ENCODE data around the gene IQGAP2. TPM values are rescaled to one million over a fixed set of nuclear protein-coding genes. Genes with fewer than 3 reads are reported as not detected.

IQGAP2 gene
- total RNA-seq, 1 experiment from 2014 or later, result not detected

- Histone ChIP-seq H3K9ac (ENCODE audit: low read length) (no peak overlapping the region), H3K9me3 (ENCODE audit: low read length) (no peaks in the 10 kb centered on the region), H3K4me3 (ENCODE audit: low read length) (no peak overlapping the region), H3K27ac (ENCODE audit: low read length) (no peak overlapping the region), H3K9me2 (replicated peaks; ENCODE audit: low read length) (no peaks in the 10 kb centered on the region), H3K36me3 (ENCODE audit: low read depth, low read length) (no peaks in the 10 kb centered on the region), H3K79me2 (ENCODE audit: low read length) (no peaks in the 10 kb centered on the region), H3K4me1 (ENCODE audit: insufficient read depth, low read length) (no peaks in the 10 kb centered on the region), H3K27me3 (ENCODE audit: low read length) (peaks cover 18% of the 10 kb centered on the region; the same call in 1 of the 2 replicates), H3K4me2 (ENCODE audit: low read length) (no peak overlapping the region), H4K20me1 (ENCODE audit: low read length) (no peaks in the 10 kb centered on the region), H3F3A (ENCODE audit: low read length, unreplicated experiment) (no peaks in the 10 kb centered on the region), H2AFZ (ENCODE audit: low read length) (no peak overlapping the region)
- DNase-seq (no peak), ATAC-seq (no peak)
- ChIA-PET POLR2A (ENCODE audit: unreplicated experiment) (interaction anchor here (0.6 kb wide), 1 partner anchor 37 kb away, joined by 42 read pairs; no protein-coding TSS in a partner anchor), CTCF (no interaction called here)
- intact Hi-C loops (cut with micrococcal nuclease), result no loop called here
- BruUV-seq (replicated peaks), result no TSS peak
- TF ChIP-seq, protein P1, sequence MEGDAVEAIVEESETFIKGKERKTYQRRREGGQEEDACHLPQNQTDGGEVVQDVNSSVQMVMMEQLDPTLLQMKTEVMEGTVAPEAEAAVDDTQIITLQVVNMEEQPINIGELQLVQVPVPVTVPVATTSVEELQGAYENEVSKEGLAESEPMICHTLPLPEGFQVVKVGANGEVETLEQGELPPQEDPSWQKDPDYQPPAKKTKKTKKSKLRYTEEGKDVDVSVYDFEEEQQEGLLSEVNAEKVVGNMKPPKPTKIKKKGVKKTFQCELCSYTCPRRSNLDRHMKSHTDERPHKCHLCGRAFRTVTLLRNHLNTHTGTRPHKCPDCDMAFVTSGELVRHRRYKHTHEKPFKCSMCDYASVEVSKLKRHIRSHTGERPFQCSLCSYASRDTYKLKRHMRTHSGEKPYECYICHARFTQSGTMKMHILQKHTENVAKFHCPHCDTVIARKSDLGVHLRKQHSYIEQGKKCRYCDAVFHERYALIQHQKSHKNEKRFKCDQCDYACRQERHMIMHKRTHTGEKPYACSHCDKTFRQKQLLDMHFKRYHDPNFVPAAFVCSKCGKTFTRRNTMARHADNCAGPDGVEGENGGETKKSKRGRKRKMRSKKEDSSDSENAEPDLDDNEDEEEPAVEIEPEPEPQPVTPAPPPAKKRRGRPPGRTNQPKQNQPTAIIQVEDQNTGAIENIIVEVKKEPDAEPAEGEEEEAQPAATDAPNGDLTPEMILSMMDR (conservative IDR thresholded peaks at IDR 0.05; ENCODE audit: low read depth, low read length), result no peak
- TF ChIP-seq EZH2phosphoT487 (IDR thresholded peaks at IDR 0.05; ENCODE audit: borderline replicate concordance, low read length) (no peak), EZH2 (IDR thresholded peaks at IDR 0.05; ENCODE audit: low read length, unreplicated experiment) (no peak)
Measured at GRCh38 chr5:76415855-76416254, 12.8 kb downstream of the IQGAP2 start.

- no peak overlapping the region for H2AFZ ChIP-seq (ENCODE audit: low read length)
- no peak overlapping the region for H3K4me2 ChIP-seq (ENCODE audit: low read length)
- H3K4me3 ChIP-seq (ENCODE audit: low read length), result no peak overlapping the region
- CTCF ChIA-PET, result no interaction called here
- no peaks in the 10 kb centered on the region for H3K9me3 ChIP-seq (ENCODE audit: low read length)
- BruUV-seq (replicated peaks), result no TSS peak
- H3K4me1 ChIP-seq (ENCODE audit: insufficient read depth, low read length), result no peaks in the 10 kb centered on the region
- H3K79me2 ChIP-seq (ENCODE audit: low read length), result no peaks in the 10 kb centered on the region
- intact Hi-C loops (cut with micrococcal nuclease), result no loop called here
- DNase-seq (no peak), ATAC-seq (no peak)
- TF ChIP-seq EZH2 (IDR thresholded peaks at IDR 0.05; ENCODE audit: low read length, unreplicated experiment) (no peak), EZH2phosphoT487 (IDR thresholded peaks at IDR 0.05; ENCODE audit: borderline replicate concordance, low read length) (no peak)
- TF ChIP-seq, protein P1 (conservative IDR thresholded peaks at IDR 0.05; ENCODE audit: low read depth, low read length), result no peak
- POLR2A ChIA-PET (ENCODE audit: unreplicated experiment), result no interaction called here
- H3F3A ChIP-seq (ENCODE audit: low read length, unreplicated experiment), result no peaks in the 10 kb centered on the region
- no peaks in the 10 kb centered on the region for H3K36me3 ChIP-seq (ENCODE audit: low read depth, low read length)
- no peak overlapping the region for H3K27ac ChIP-seq (ENCODE audit: low read length)
- no peaks in the 10 kb centered on the region for H3K9me2 ChIP-seq (replicated peaks; ENCODE audit: low read length)
- no peak overlapping the region for H3K9ac ChIP-seq (ENCODE audit: low read length)
- no peaks in the 10 kb centered on the region for H4K20me1 ChIP-seq (ENCODE audit: low read length)
- peaks cover 21% of the 10 kb centered on the region for H3K27me3 ChIP-seq (ENCODE audit: low read length)
Measured at GRCh38 chr5:76419597-76420298, 16.7 kb downstream of the IQGAP2 start.

- no peaks in the 10 kb centered on the region for H3K9me3 ChIP-seq (ENCODE audit: low read length)
- intact Hi-C loops (cut with micrococcal nuclease), result no loop called here
Measured at GRCh38 chr5:76422227-76422626, 19.1 kb downstream of the IQGAP2 start.

More at GRCh38 chr5:76422227-76422626, 19.1 kb downstream of the IQGAP2 start:
- no peak overlapping the region for H3K4me3 ChIP-seq (ENCODE audit: low read length)
- H3K79me2 ChIP-seq (ENCODE audit: low read length), result no peaks in the 10 kb centered on the region
- no peaks in the 10 kb centered on the region for H3K4me1 ChIP-seq (ENCODE audit: insufficient read depth, low read length)
- no peaks in the 10 kb centered on the region for H3K9me2 ChIP-seq (replicated peaks; ENCODE audit: low read length)
- H2AFZ ChIP-seq (ENCODE audit: low read length), result no peak overlapping the region
- DNase-seq (no peak), ATAC-seq (no peak)
- POLR2A ChIA-PET (ENCODE audit: unreplicated experiment), result no interaction called here
- TF ChIP-seq, protein P1 (conservative IDR thresholded peaks at IDR 0.05; ENCODE audit: low read depth, low read length), result no peak
- no peak for TF ChIP-seq EZH2 (IDR thresholded peaks at IDR 0.05; ENCODE audit: low read length, unreplicated experiment)
- TF ChIP-seq EZH2phosphoT487 (IDR thresholded peaks at IDR 0.05; ENCODE audit: borderline replicate concordance, low read length), result no peak
- H3K4me2 ChIP-seq (ENCODE audit: low read length), result no peak overlapping the region
- no peaks in the 10 kb centered on the region for H3K36me3 ChIP-seq (ENCODE audit: low read depth, low read length)
- H3F3A ChIP-seq (ENCODE audit: low read length, unreplicated experiment), result no peaks in the 10 kb centered on the region
- CTCF ChIA-PET, result no interaction called here
- H3K27me3 ChIP-seq (ENCODE audit: low read length), result peaks cover 46% of the 10 kb centered on the region
- H3K27ac ChIP-seq (ENCODE audit: low read length), result no peak overlapping the region
- H4K20me1 ChIP-seq (ENCODE audit: low read length), result no peaks in the 10 kb centered on the region
- no peak overlapping the region for H3K9ac ChIP-seq (ENCODE audit: low read length)
- BruUV-seq (replicated peaks), result no TSS peak

All from PC-3 (cell line).